ENCODE measurements around the gene ELOB.

The ELOB gene

DNA sequence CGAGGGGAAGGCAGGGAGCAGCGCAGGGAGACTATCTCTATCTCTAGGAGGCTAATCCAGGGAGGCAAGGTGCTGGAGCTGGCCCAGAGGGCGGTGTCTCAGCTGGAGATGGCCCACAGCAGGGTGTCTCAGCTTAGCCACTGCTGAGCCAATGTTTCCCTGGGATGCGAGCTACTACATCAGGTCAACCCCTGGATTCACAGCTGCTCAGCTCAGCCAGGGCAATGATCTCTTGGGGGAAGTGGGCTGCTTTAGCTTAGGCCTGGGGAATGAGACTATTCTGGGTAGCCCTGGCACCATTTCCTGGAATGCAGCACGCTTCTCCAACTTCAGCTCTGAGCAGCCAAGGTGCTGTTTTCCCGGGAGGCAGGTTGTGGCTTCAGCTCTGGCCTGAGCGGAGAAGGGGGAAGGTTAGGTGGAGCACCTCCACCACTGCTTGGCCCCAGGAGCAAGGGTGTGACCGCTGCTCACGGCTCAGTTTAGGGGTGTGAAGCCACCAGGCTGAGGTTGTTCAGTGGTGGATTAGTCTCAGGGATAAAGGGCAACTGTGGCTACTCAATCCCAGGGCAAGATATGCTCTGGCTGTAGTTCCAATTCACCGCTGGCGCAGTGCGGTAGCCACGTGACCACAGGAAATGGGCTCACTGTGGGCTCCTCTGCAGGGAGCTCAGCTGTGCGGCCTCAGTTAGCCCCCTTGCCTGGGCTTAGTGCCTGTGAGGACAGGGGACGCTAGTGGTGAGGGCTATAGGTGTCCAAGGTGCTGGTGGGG is 34.8 kb upstream of the ELOB start:
- no peak for DNase-seq (ENCODE audit: low read depth in 4 of 4, low spot score in 1 of 4)

DNA sequence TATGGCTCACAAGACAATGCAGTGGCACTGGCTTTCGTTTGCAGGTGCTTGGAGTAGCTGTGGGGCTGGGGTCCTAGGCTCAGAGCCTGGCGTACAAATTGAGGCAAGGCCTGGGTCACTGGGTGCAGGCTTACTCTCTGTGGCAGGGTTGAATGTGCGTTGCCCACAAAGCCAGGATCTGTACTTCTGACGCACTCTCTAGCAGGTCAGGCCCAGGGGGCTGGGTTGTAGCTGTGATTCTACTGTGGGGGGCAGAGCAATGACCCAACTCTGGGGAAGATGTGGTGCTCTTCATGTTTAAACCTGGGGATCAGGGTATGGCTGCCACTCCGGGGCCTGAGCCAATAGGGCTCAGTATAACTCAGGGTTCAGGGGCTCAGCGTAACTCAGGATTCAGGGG is 33.6 kb upstream of the ELOB start:
- DNase-seq (ENCODE audit: low read depth in 4 of 4, low spot score in 1 of 4): no peak

DNA sequence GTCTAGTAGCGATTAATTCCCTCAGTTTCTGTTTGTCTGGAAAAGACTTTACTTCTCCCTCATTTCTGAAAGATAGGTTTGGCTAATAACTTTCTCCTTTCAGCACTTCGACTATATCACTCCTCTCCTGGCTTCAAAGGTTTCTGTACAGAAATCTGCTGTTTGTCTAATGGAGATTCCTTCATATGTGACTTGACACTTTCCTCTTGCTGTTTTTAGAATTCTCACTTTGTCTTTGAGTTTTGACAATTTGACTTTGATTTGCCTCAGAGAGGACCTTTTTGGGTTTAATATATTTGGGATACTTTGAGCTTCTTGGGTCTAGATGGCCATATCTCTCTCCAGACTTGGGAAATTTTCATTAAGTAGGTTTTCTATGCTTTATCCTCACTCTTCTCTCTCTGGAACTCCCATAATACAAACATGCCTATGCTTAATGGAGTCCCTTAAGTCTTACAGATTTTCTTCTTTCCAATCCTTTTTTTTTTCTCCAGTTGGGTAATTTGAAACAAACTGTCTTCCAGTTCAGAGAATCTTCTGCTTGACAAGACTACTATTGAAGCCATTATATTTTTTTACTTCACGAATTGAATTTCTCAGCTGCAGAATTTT is 32.2 kb upstream of the ELOB start:
- DNase-seq (ENCODE audit: low read depth in 4 of 4, low spot score in 1 of 4): no peak

DNA sequence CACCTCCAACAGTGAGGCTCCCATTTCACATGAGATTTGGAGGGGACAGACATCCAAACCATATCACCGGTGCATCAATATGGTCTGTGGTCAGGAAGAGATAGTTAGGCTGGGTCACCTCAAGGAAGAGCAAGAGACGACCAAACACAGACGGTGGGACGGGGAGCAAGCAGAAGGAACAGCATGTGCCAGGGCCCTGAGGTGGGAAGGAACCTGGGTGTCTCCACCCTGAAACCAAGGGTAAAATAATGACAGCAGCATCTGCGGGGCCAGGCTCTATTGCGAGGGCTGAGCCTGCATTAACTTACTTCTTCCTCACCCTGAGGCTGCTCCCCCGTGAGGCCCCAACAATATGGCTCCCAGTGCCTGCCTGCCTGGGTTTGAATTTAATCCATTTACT is 31.1 kb upstream of the ELOB start:
- no peak for DNase-seq (ENCODE audit: low read depth in 4 of 4, low spot score in 1 of 4)

DNA sequence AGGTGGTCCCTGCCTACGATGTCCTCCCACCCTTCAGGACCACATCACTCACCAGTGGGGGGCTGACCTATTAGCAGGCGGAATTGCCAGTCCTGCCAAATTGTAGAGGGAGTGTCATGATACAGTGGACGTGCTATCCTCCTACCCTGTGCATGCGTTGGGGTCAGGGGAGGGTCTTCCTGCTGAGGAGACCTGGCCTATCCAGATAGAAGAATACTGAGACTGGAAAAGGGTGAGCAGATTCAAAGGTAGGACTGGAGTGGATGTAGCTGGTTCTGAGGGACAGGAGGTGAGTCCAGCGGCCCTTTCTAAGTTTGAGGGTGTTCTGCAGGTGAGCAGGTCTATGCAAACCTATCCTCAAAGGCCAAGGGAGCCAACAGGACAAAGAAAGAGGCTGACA is 29.2 kb upstream of the ELOB start:
- DNase-seq (ENCODE audit: low read depth in 4 of 4, low spot score in 1 of 4): no peak

DNA sequence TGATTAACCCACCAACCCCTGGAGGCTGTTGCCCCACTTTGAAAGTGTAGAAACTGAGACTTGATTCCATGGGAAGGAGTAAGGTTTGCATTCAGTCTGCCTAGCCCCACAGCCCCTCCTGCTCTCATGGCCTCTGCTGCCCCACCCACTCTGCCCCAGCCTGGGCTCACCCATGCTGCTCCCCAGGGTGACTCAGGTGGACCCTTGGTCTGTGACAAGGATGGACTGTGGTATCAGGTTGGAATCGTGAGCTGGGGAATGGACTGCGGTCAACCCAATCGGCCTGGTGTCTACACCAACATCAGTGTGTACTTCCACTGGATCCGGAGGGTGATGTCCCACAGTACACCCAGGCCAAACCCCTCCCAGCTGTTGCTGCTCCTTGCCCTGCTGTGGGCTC is 27.6 kb upstream of the ELOB start:
- no peak for DNase-seq (ENCODE audit: low read depth in 4 of 4, low spot score in 1 of 4)

DNA sequence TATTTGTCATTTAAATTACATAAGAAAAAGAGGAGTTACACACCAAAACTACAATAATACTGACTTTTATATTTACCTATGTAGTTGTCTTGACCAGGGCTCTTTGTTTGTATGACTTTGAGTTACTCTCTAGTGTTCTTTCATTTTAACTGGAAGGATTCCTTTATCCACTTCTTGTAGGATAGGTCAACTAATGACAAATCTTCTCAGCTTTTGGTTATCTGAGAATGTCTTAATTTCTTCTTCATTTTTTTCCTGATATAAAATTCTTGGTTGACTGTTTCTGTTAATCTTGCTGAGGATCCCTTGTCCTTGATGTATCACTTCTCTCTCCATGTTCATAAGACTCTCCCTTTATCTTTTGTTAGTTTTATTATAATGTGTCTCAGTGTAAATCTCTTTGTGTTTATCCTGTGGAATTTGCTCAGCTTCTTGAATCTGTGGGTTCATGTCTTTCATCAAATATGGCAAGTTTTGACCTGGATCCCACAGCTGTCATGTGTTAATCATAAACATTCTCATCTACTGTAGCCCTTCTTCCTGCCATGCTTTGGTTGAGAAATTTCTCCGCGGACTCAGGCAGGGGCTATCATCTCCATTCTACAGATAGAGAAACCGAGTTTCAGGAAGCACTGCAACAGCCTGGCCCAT is 26.6 kb upstream of the ELOB start:
- no peak for DNase-seq (ENCODE audit: low read depth in 4 of 4, low spot score in 1 of 4)

DNA sequence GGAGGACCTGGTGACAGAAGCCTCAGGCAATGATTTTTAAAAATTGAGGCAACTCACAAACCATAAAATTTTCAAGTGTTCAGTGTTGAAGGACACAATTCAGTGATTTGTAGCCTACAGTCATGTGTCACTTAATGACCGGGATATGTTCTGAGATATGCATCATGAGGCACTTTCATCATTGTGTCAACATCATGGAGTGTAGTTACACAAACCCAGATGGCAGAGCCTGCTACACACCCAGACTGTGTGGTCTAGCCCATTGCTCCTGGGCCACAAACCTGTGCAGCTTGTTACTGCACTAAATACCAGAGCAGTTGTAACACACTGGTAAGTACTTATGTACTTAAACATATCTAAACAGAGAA is 22.8 kb upstream of the ELOB start:
- no peak for DNase-seq (ENCODE audit: low read depth in 4 of 4, low spot score in 1 of 4)

DNA sequence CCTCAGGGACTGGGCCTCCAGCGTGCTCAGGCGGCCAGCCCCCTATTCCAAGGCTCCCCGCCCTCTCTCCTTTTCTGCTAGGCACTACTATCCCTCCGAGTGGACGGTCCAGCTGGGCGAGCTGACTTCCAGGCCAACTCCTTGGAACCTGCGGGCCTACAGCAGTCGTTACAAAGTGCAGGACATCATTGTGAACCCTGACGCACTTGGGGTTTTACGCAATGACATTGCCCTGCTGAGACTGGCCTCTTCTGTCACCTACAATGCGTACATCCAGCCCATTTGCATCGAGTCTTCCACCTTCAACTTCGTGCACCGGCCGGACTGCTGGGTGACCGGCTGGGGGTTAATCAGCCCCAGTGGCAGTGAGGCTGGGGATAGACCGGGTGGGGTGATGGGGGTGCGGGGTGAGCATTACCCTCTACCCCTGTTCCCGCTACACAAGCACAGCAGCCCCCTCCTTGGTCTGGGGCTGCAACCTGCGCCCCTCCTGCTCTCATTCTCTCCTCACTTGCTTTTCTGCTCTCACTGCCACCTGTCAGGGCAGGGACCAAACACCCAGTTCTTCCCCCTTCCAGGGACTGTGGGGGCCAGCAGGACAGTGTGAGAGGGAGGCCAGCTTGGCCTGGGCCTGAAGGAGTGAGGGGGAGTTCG is 22.3 kb upstream of the ELOB start:
- DNase-seq (ENCODE audit: low read depth in 4 of 4, low spot score in 1 of 4): no peak

DNA sequence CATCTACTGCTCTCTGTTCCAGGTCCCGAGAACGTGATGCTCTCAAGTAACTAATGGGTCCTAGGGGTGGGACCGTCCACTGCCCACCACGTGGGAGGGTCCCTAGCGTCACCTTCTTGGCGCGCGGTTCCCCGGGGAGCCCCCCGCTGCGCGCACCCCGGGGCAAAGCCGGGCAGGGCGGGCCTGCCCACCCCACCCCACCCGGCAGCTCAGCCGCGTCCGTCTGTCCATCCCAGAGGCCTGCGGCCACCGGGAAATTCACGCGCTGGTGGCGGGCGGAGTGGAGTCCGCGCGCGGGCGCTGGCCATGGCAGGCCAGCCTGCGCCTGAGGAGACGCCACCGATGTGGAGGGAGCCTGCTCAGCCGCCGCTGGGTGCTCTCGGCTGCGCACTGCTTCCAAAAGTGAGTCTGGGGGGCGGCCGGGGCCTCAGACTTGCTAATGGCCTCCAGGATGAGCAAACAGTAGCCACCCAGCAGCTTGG is 21.7 kb upstream of the ELOB start:
- no peak for DNase-seq (ENCODE audit: low read depth in 4 of 4, low spot score in 1 of 4)

DNA sequence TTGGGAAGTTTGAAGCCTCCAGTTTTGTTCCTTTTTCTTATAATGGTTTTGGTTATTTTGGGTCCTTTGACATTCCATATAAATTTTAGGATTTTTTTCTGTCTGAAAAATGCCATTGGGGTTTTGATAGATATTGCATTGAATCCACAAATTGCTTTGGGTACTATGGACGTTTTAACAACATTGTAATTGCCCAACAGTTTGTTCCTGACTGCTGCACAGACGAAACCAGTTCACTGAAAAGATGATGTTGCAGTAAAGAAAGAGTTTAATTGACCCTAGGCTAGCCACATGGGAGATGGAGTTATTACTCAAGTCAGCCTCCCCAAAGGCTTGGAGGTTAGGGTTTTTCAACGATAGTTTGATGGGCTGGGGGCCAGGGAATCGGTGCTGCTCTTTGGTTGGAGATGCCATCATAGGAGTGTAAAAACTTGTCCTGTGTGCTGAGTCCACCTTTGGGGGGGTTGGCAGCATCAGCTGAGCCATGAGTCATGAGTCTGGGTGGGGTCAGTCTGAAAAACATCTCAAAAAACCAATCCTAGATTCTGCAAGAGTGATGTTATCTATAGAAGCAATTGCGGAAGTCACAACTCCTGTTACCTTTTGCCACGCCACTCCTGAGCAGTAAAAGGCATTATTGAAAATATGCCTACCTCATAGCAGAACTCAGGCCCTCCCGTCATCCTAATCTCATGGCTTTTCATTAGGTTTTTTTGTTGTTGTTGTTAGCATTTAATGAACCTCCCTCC is 18.5 kb upstream of the ELOB start:
- DNase-seq (ENCODE audit: low read depth in 4 of 4, low spot score in 1 of 4): no peak

DNA sequence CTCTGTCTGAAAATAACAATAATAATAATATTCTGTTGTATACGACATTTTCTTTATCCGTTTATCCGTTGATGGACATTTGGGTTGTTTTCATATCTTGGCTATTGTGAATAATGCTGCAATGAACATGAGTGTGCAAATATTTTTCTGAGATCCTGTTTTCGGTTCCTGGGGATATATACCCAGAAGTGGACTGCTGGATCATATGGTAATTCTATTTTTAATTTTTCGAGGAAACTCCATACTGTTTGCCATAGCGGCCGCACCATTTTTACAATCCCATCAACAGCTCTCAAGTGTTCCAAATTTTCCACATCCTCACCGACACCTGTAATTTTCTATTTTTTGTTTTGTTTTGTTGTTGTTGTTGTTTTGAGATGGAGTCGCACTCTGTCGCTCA is 15.9 kb upstream of the ELOB start:
- DNase-seq (ENCODE audit: low read depth in 4 of 4, low spot score in 1 of 4): no peak

DNA sequence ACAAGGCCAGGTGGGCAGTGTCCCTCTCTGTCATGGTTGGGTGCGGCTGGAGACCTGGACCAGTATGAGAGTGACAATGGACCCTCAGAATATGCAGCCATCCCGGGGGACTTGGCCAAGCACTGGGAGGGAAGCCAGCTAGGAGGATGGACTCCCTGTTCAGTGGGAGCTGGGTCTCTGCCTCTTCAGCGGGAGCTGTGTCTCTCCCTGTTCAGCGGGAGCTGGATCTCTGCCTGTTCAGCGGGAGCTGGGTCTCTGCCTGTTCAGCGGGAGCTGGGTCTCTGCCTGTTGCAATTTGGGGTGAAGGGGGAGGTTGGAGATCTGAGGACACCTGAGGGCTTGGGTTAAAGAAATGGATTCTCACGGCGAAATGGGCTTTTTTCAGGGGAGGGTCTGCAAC is 14.1 kb upstream of the ELOB start:
- DNase-seq (ENCODE audit: low read depth in 4 of 4, low spot score in 1 of 4): no peak

DNA sequence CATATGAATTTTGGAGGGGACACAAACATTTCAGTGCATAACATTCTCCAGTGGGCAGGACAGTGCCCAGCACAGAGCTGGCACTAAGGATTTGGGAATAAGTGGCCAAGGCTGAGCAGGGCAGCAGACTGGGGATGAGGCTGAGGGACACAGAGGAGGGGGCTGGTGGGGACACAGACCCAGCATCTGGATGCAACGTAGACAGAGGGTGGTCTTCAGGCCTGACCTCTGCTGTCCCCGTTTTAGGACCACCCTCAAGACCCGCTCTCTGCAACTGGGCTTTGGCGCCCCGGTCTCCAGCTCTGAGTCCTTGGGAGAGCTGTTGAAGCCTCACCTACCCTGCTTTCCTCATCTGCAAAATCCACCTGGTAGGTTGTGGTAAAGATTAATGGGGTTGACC is 13.6 kb upstream of the ELOB start:
- DNase-seq (ENCODE audit: low read depth in 4 of 4, low spot score in 1 of 4): no peak

DNA sequence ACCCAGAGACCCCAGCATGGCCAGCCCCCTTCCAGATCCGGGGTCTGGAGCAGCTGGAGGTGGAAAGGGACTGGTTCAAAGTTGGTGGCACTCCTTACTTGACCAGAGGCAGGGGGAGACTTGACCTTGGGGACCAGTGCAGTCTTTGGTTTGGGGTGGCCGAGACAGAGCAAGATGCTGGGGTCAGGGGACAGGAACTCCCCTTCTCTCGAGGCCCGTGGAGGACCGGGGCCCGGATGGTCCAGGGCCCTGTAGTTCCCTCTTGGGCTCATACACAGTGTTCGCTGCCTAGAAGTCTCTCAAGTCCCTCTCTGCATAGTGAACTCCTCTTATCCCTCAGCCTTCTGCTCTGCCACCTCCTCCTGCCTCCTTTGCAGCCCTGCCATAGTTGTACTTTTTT is 10.9 kb upstream of the ELOB start:
- DNase-seq (ENCODE audit: low read depth in 4 of 4, low spot score in 1 of 4): no peak

DNA sequence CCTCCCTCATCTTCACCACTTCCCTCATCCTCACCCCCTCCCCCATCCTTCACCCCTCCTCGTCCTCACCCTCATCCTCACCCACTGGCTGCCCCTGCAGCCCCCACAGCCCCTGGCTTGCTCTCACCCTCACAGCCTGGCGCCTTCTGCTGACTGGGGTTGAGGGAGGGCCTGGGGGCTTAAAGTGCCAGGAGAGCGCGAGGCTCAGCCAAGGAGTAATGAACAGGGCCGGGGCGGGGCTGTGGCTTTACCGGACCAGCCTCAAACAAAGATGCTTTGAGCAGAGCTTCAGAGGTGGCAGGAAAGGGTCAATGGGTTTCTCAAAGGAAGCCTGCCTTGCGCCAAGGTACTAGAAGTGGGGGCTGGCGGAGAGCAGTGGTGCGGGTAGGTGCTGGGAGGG is 10.3 kb upstream of the ELOB start, which contains the start of gene PRSS33:
Gene PRSS33, minus strand, starts transcription at position 155 of the 400 bp plus-strand sequence. CDS start 1,013 bp downstream, outside the sequence.
- DNase-seq (ENCODE audit: low read depth in 4 of 4, low spot score in 1 of 4): no peak

DNA sequence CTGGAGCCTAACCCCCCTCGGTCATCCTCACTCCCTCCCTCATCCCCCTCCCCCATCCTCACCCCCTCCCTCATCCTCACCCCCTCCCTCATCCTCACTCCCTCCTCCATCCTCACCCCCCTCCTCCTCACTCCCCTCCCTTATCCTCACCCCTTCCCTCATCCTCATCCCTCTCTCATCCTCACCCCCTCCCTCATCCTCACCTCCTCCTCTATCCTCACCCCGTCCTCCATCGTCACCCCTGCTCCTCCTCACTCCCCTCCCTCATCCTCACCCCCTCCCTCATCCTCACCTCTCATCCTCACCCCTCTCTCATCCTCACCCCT is 9.7 kb upstream of the ELOB start:
- DNase-seq (ENCODE audit: low read depth in 4 of 4, low spot score in 1 of 4): no peak

DNA sequence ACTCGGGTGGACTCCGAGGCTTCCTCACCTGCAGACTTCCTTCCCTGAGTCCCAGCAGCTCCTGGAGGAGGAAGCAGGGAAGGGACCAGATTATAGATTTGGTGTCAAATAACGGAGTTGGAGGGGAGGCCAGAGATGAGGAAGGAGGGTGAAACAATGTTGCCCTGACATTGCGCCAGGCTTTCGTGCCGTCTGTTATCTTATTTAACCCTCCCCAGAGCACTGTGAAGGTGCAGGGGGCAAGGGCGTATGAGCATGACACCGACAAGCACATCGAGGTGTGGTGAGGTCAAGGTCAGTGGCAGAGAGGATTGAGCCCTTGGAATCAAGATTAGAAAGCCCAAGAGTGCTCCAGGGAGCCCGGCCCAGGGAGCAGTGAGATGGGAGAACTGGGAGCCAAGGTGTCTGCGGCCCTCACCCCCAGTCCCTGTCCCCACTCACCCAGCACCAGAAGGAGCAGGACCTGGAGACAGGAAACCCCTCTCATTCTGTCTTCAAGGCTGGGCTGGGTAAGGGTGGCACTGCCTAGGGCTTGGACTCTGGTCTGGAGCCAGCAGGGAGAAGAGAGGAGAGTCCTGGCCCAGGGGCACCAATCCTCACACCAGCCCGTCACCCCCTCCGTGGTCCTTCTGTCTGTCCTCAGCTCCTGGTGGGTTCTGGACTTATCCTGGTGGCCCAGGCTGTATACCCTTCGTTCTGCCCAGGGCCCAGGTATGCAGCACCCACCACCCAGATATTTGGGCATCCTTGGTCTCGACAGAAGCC is 9.2 kb upstream of the ELOB start:
- no peak for DNase-seq (ENCODE audit: low read depth in 4 of 4, low spot score in 1 of 4)

DNA sequence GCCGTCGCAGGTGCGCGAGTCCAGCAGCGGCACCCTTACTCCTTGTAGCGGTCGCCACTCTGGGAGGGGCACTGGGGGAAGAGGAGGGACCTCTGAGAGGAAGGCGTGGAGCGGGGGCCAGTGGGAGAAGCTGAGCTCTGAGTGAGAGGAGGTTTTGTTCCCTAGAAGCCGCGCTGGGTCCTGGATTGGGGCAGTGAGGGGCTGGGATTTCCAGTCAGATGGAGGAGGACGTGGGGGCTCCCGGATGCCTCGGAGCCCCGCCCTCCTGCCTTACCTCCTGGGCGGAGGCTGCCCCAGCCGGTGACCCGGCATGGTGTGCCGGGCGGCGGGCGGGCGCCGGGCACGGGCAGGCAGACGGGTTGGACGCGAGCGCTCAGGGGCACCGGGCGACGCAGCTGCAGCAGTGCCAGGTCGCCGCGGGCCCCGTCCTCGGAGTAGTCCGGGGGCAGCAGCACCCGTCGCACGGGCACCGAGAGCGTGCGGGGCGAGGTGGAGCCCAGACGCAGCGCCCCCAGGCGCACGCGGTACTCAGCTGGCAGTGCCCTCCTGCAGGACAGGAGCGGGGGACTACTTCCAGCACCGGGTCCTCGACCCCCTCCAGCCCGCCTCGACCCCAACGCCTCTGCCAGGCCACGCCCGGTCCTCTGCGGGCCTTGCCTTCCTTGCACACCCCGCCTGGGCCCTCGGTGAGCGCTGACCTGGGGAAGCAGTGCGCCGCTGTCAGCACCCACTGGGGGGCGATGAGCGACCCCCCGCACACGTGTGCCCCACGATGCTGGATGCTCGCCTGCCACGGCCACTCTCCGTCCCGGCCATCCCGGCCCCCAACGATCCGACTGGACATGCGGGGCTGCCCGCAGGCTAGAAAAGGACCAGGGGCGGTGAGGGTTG is 8.3 kb upstream of the ELOB start:
- DNase-seq (ENCODE audit: low read depth in 4 of 4, low spot score in 1 of 4): peak in 1 of 4 experiments; percentile 40
